Activated CD8-positive, alpha-beta memory T cell treated with anti-CD3 and anti-CD28 coated beads, Interleukin-2, amount 50 U/mL, for 1 hour (primary cell): ENCODE measurements around the gene NPFF.
"Not testable (repeated sequence)": the region's sequence is repeated elsewhere in the genome, so short reads cannot be mapped to it uniquely, and the experiment has no call there.

ENCODE experiments used
- DNase-seq: peaks from one replicate; pipeline ENCODE4 v3.0.0-alpha.2; 2020; ENCODE audit errors: extremely low read depth

NPFF gene

DNA sequence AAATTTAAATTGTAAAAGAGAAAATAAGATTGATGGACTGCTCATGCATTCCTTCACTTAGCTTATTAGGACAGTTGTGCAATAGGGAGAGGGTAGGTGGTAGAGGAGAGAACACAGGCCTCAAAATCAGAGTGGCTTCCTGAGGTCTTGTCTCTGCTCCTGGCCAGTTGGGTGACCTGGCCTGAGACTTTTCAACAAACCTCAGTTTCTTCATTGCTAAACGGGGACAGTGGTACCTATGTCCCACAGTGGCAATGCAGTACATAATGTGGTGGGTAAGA is 10.6 kb downstream of the NPFF start:
- DNase-seq, result no peak

- DNase-seq, result no peak
These were observed 11.2 kb downstream of the NPFF start for GRCh38 chr12:53495903-53496751.

- no peak for DNase-seq
These were observed 13.5 kb downstream of the NPFF start for GRCh38 chr12:53493610-53494391.

GRCh38 chr12:53492830-53493609 is 14.3 kb downstream of the NPFF start:
- peak; percentile 45 for DNase-seq

- DNase-seq, result no peak
These were observed 15.1 kb downstream of the NPFF start for GRCh38 chr12:53492188-53492587.

- DNase-seq, result no peak
These were observed 17.9 kb downstream of the NPFF start for GRCh38 chr12:53489242-53489864.

DNA sequence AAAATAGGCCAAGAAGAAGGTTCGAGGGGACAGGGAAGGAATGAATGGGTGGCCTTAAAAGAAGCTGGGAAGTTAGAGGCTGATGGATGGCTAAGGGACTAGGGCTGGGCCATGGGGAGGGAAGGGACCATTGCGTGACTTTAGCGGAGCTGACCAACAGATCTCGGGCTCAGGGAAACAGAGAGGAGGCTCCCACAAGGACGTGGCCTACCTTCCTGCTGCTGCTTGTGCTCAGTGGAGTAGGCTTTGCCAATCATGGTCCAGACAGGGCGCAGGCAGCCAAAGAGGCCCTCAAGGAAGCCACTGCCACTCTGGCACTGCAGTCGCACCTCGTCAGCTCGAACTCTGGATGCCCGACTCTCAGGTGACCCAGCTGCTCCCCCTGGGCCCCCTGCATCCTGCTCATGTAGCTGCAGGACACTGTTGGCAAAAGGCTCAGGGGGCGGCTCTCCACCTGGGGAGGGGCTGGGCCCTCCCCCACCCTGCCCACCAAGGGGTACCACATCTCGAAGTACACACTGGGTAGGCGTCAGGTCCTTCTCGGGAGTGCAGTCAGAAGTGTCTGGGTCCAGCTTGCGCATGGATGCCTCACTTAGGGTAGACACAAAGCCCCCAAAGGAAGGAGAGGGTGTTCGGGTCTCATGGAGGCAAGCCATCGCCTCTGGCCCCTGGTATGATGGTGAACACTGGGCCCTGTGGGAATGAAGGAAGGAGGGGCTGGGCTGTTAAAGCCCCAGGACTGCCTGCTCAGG is 20.4 kb downstream of the NPFF start:
- DNase-seq, result no peak

GRCh38 chr12:53485955-53486735 is 21.1 kb downstream of the NPFF start:
- no peak for DNase-seq

DNA sequence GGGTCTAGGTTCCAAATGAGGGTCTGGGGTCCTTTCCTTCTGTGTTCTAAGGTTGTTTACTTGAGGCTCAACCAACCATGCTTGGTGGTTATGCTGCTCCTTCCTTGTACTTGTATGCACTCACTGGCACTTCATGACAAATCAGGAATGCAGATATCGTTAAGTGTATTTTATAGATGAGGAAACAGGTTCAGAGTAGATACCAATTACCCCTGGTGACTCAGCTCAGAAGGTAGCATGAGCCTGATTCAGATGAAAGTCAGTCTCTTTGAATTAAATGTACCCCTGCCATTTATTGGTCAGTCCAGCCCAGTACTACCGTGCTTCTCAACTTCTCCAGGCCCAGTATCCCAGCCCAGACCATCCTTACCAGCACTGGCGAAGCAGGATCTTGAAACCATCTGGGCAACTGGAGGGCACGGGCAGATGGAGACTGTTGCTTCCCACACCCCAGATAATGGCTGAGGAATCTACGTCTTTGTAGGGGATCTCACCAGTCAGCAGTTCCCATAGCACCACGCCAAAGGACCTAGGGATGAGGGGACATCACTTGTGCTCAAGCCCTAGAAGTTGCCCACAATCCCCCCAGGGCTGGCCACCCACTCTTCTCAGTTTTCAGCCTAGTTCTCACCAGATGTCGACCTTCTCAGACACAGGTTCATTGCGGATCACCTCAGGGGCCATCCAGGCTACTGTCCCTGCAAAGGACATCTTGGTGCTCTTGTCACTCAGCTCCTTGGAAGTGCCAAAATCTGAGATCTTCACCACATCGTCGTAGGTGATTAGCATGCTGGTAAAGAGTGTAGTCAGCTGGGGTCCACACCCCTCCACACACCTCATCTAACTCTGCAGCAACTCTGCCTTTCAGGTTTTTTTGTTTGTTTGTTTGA is 22.4 kb downstream of the NPFF start:
- DNase-seq, result no peak

- DNase-seq, result no peak
These were observed 23.3 kb downstream of the NPFF start for GRCh38 chr12:53483979-53484377.

- DNase-seq, result no peak
These were observed 23.9 kb downstream of the NPFF start for GRCh38 chr12:53483225-53483978.

DNA sequence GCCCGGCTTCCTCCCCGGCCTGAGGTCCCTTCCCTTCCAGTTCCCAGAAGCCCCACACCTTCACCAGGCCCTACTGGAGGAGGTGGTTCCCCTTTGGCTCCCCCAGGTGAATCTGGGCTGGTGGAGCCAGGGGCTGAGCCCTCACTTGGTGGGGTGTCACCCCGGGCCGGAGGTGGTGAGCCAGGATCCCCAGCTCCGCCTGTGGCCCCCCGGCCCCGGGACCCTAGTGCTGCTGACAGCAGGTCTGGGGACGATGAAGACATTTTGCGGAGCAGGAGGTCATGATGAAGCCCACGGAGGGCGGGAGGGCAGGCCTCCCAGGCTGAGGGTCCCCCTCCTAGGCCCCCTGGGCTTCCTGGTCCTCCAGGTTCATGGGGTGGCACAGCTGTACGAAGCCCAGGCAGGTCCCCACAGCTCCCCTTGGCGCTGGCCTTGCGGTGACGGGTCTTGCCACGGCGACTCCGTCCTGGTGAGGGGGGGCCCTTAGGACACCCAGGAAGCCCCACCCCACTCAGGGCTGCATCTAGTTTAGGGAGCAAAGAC is 24.6 kb downstream of the NPFF start:
- DNase-seq, result no peak

GRCh38 chr12:53481939-53482586 is 25.2 kb downstream of the NPFF start:
- no peak for DNase-seq

GRCh38 chr12:53481458-53481857 is 25.8 kb downstream of the NPFF start:
- not testable (repeated sequence) for DNase-seq

DNA sequence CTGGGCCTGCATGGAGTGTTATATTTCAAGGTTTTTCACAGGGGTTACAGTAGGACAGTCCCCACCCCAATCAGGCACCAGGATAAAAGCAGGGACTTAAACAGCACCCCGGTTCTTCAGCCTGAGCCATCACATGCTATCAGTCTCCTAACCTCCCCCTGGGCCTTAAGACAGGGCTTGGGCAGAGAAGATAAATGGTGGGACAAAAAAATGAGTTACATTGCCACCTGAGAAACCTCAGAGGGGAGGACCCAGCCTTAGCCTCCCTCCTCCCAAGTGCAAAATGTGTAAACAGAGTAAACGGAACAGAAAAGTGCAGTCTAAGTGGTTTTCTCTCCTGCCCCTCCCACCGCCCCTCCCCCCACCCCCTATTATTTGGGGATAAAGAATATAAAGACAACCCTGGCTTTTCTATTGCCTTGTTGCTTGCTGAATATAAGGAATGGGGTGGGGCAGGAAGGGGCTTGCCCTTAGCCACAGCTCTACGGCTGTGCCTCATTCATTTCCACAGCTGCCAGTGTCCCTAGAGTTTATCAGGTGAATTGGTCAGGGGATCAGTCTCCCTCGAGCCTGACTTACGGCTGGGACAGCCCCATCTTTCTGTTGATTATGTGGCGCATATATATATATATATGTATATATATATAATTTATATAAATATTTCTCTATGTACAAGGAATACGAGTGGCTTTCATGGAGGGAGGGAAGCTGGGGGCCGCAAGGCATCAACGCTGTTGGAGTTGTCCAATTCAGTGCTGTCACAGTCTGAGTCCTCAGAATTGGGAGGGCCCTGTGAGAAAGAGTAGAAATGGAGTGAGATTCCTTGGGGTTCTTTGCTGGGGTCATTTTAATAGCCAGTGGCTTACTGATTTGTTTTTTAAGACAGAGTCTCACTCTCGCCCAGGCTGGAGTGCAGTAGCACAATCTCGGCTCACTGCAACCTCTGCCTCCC is 26.5 kb downstream of the NPFF start:
- no peak for DNase-seq

- DNase-seq, result no peak
These were observed 28.0 kb downstream of the NPFF start for GRCh38 chr12:53479331-53479730.

DNA sequence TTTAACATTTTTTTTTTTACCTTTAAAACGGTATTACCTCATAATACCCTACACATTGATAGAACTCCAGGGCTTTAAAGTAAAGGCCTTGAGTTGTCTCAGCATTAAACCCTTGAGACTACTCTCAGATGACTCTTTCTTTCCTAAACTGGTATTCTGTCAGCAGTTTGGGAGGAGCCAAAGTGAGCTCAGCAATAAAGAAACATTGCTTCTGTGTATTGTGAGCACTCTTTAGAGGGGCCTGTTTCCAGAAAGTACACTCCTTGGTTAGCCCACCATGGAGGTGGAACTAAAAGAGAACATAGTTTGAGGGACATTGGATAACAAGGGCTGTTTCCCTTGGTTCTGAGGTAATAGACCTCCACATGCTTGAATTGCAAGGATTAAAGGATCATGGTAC is 28.4 kb downstream of the NPFF start:
- DNase-seq, result no peak
